ENCODE measurements around the gene ZNF101. TPM values are rescaled to one million over a fixed set of nuclear protein-coding genes. Genes with fewer than 3 reads are reported as not detected.

The ZNF101 gene
- polyA plus RNA-seq, 1 experiment = 4.5 TPM

DNA sequence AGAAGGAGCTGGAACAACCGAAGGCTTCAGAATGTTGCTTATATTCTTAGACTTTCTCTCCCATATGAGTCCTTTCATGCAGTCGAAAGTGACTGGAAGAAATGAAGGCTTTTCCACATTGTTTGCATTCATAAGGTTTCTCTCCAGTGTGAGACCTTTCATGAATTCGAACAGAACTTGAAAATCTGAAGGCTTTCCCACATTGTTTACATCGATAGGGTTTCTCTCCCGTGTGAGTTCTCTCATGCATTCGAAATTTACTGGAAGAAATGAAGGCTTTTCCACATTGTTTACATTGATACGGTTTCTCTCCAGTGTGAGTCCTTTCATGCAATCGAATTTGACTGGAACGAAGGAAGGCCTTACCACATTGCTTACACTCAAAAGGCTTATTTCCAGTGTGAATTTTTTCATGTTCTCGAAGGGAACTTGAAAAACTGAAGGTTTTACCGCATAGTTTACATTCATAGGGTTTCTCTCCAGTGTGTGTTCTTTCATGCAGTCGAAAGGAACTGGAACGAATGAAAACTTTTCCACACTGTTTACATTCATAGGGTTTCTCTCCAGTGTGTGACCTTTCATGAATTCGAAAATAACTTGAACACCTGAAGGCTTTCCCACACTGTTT, 42.8 kb downstream of the ZNF101 start:
- Histone ChIP-seq H3K27me3 (ENCODE audit: control insufficient read depth, insufficient read depth, low read length) (no peaks in the 10 kb centered on the region), H3K9me3 (ENCODE audit: control insufficient read depth, insufficient read depth, low read length) (peaks cover 67% of the 10 kb centered on the region), H3K4me3 (ENCODE audit: low read depth, low read length) (no peak overlapping the region), H3K27ac (ENCODE audit: low read depth, low read length) (no peak overlapping the region)
- DNase-seq (ENCODE audit: low read depth, low spot score) = no peak
- no peak for TF ChIP-seq CTCF (IDR thresholded peaks at IDR 0.05; ENCODE audit: low read depth, low read length)
- CTCF ChIA-PET = no interaction called here
- POLR2A ChIA-PET = no interaction called here

DNA sequence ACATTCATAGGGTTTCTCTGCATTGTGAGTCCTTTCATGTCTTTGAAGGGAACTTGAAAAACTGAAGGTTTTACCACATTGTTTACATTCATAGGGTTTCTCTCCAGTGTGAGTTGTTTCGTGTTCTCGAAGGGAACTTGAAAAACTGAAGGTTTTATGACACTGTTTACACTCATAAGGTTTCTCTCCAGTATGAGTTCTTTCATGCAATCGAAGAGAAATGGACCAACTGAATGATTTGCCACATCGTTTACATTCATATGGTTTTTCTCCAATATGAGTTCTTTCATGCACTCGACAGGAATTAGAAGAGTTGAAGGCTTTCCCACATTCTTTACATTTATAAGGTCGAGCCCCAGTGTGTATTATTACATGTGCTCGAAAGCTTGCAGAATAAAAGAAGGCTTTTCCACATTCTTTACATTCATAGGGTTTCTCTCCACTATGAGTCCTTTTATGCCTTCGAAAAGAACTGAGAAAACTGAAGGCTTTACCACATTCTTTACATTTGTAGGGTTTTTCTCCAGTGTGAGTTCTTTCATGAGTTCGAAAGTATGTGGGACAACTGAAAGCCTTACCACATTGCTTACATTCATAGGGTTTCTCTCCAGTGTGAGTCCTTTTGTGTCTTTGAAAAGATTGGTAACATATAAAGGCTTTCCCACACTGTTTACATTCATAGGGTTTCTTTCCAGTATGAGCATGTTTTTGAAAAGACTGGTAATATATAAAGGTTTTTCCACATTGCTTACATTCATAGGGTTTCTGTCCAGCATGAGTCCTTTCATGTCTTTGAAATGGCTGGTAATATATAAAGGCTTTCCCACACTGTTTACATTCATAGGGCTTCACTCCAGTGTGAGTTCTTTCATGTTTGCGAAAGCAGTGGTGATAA, 43.5 kb downstream of the ZNF101 start:
- no peaks in the 10 kb centered on the region for H3K27me3 ChIP-seq (ENCODE audit: control insufficient read depth, insufficient read depth, low read length)
- TF ChIP-seq CTCF (IDR thresholded peaks at IDR 0.05; ENCODE audit: low read depth, low read length) = no peak
- H3K4me3 ChIP-seq (ENCODE audit: low read depth, low read length) = no peak overlapping the region
- no peak for DNase-seq (ENCODE audit: low read depth, low spot score)
- POLR2A ChIA-PET = no interaction called here
- CTCF ChIA-PET = no interaction called here
- no peak overlapping the region for H3K27ac ChIP-seq (ENCODE audit: low read depth, low read length)
- peaks cover 66% of the 10 kb centered on the region for H3K9me3 ChIP-seq (ENCODE audit: control insufficient read depth, insufficient read depth, low read length)

GRCh38 chr19:19719798-19720197, 51.2 kb downstream of the ZNF101 start:
- TF ChIP-seq CTCF (IDR thresholded peaks at IDR 0.05; ENCODE audit: low read depth, low read length) = no peak
- H3K27me3 ChIP-seq (ENCODE audit: control insufficient read depth, insufficient read depth, low read length) = no peaks in the 10 kb centered on the region
- H3K4me3 ChIP-seq (ENCODE audit: low read depth, low read length) = no peak overlapping the region
- no peak overlapping the region for H3K27ac ChIP-seq (ENCODE audit: low read depth, low read length)
- H3K9me3 ChIP-seq (ENCODE audit: control insufficient read depth, insufficient read depth, low read length) = peaks cover 41% of the 10 kb centered on the region
- ChIA-PET POLR2A (no interaction called here), CTCF (no interaction called here)
- no peak for DNase-seq (ENCODE audit: low read depth, low spot score)

GRCh38 chr19:19721896-19722295, 53.3 kb downstream of the ZNF101 start:
- H3K27me3 ChIP-seq (ENCODE audit: control insufficient read depth, insufficient read depth, low read length) = no peaks in the 10 kb centered on the region
- no peak for DNase-seq (ENCODE audit: low read depth, low spot score)
- peaks cover 33% of the 10 kb centered on the region for H3K9me3 ChIP-seq (ENCODE audit: control insufficient read depth, insufficient read depth, low read length)
- CTCF ChIA-PET = no interaction called here
- POLR2A ChIA-PET = no interaction called here
- no peak overlapping the region for H3K27ac ChIP-seq (ENCODE audit: low read depth, low read length)
- no peak overlapping the region for H3K4me3 ChIP-seq (ENCODE audit: low read depth, low read length)
- no peak for TF ChIP-seq CTCF (IDR thresholded peaks at IDR 0.05; ENCODE audit: low read depth, low read length)
